IMR-90 (cell line): Measurements from ENCODE around the gene NRXN2. TPM values are rescaled to one million over a fixed set of nuclear protein-coding genes. Genes with fewer than 3 reads are reported as not detected.

ENCODE experiments used
- ATAC-seq: fragments of 200-7000 bp; cut with Tn5 transposase; 2 replicates; pipeline ENCODE4 v1.9.1; 2020; ENCODE audit warnings: low read depth, mild to moderate bottlenecking, moderate library complexity
- BruUV-seq: library from RNA; stranded (reverse); fragments of 400-500 nt; replicated peaks from 2 replicates; lab custom pipeline; 2021; lab: Mats Ljungman, UMichigan
- CTCF ChIA-PET: fragments of 300-600 bp; formaldehyde crosslinking; extraction: SDS; loops from one replicate; lab custom pipeline; 2021; ENCODE audit warnings: antibody characterized with exemption; lab: Yijun Ruan, JAX
- POLR2A ChIA-PET: fragments of 300-600 bp; sonication (Branson Sonifier 250); formaldehyde crosslinking; loops from one replicate; lab custom pipeline; 2022; ENCODE audit warnings: antibody characterized with exemption; ENCODE audit not compliant: unreplicated experiment; lab: Charles Lee
- DNase-seq: peaks from one replicate; pipeline ENCODE4 v3.0.0; 2013
- H2AFZ ChIP-seq: replicated peaks from 2 replicates; pipeline ENCODE3; 2013; ENCODE audit warnings: low read length, mild to moderate bottlenecking; ENCODE audit not compliant: poor library complexity
- H2AK5ac ChIP-seq: 2 replicates; pipeline ENCODE4 v1.6.1; 2013; ENCODE audit warnings: low read depth, low read length, inconsistent platforms
- H2AK9ac ChIP-seq: replicated peaks from 2 replicates; pipeline ENCODE3; 2013; ENCODE audit warnings: mild to moderate bottlenecking, low read depth, low read length, moderate library complexity; ENCODE audit not compliant: poor library complexity
- H2BK120ac ChIP-seq: 2 replicates; pipeline ENCODE4 v1.6.1; 2013; ENCODE audit warnings: low read depth, low read length, inconsistent platforms
- H2BK15ac ChIP-seq: 3 replicates; pipeline ENCODE4 v1.6.1; 2013; ENCODE audit warnings: low read depth, low read length, inconsistent platforms
- H2BK20ac ChIP-seq: 2 replicates; pipeline ENCODE4 v1.6.1; 2013; ENCODE audit warnings: low read depth, mild to moderate bottlenecking, inconsistent platforms, low read length, moderate library complexity
- H2BK5ac ChIP-seq: 2 replicates; pipeline ENCODE4 v1.6.1; 2013; ENCODE audit warnings: mild to moderate bottlenecking, low read depth, low read length, inconsistent platforms; ENCODE audit not compliant: poor library complexity, severe bottlenecking
- H3K14ac ChIP-seq: replicated peaks from 2 replicates; pipeline ENCODE4 v1.6.1; 2013; ENCODE audit warnings: low read depth, low read length, inconsistent platforms
- H3K18ac ChIP-seq: 2 replicates; pipeline ENCODE4 v1.6.1; 2013; ENCODE audit warnings: low read depth, low read length, control low read depth
- H3K23ac ChIP-seq: 2 replicates; pipeline ENCODE4 v1.6.1; 2013; ENCODE audit warnings: low read depth, low read length, inconsistent platforms
- H3K27ac ChIP-seq: 2 replicates; pipeline ENCODE4 v1.5.1; 2013; ENCODE audit warnings: mild to moderate bottlenecking, control low read depth, low read length; ENCODE audit not compliant: insufficient read depth
- H3K27me3 ChIP-seq: 2 replicates; pipeline ENCODE4 v1.6.1; 2013; ENCODE audit warnings: low read length; ENCODE audit not compliant: control insufficient read depth, insufficient read depth
- H3K36me3 ChIP-seq: 2 replicates; pipeline ENCODE4 v1.6.1; 2013; ENCODE audit warnings: low read length, mixed read lengths; ENCODE audit not compliant: control insufficient read depth, insufficient read depth
- H3K4ac ChIP-seq: 2 replicates; pipeline ENCODE4 v1.6.1; 2013; ENCODE audit warnings: low read depth, low read length, inconsistent platforms
- H3K4me1 ChIP-seq: 2 replicates; pipeline ENCODE4 v1.6.1; 2013; ENCODE audit warnings: low read length, mixed read lengths; ENCODE audit not compliant: control insufficient read depth, insufficient read depth
- H3K4me2 ChIP-seq: 2 replicates; pipeline ENCODE4 v1.6.1; 2013; ENCODE audit warnings: low read depth, mild to moderate bottlenecking, control low read depth, low read length, moderate library complexity
- H3K4me3 ChIP-seq: 2 replicates; pipeline ENCODE4 v1.5.1; 2013; ENCODE audit warnings: low read depth, mild to moderate bottlenecking, control low read depth, low read length, moderate library complexity; ENCODE audit not compliant: insufficient read depth
- H3K56ac ChIP-seq: 2 replicates; pipeline ENCODE4 v1.6.1; 2013; ENCODE audit warnings: low read length, inconsistent platforms; ENCODE audit not compliant: insufficient read depth; ENCODE audit errors: extremely low read depth
- H3K79me1 ChIP-seq, 2 experiments: 2 replicates each; pipeline ENCODE4 v1.6.1; 2013; ENCODE audit warnings: low read length in 2 of 2, inconsistent platforms in 1 of 2, low read depth in 1 of 2
- H3K9ac ChIP-seq: 2 replicates; pipeline ENCODE4 v1.6.1; 2013; ENCODE audit warnings: low read depth, low read length, control low read depth
- H3K9me1 ChIP-seq: 2 replicates; pipeline ENCODE4 v1.6.1; 2013; ENCODE audit warnings: low read length, inconsistent platforms; ENCODE audit not compliant: insufficient read depth
- H3K9me3 ChIP-seq: 2 replicates; pipeline ENCODE4 v1.6.1; 2013; ENCODE audit warnings: low read length; ENCODE audit not compliant: control insufficient read depth, insufficient read depth
- H4K20me1 ChIP-seq: 2 replicates; pipeline ENCODE4 v1.6.1; 2013; ENCODE audit warnings: low read length, inconsistent platforms; ENCODE audit not compliant: insufficient read depth
- H4K5ac ChIP-seq: 2 replicates; pipeline ENCODE4 v1.6.1; 2013; ENCODE audit warnings: mild to moderate bottlenecking, low read depth, low read length, control low read depth
- H4K8ac ChIP-seq, 2 experiments: 2 replicates each; pipeline ENCODE4 v1.6.1; 2013; ENCODE audit warnings: low read depth in 2 of 2, low read length in 2 of 2, control low read depth in 1 of 2, inconsistent platforms in 1 of 2
- H4K91ac ChIP-seq: 2 replicates; pipeline ENCODE4 v1.6.1; 2013; ENCODE audit warnings: low read depth, low read length, inconsistent platforms; ENCODE audit not compliant: insufficient read depth
- CEBPB ChIP-seq: IDR thresholded peaks from 2 replicates; pipeline ENCODE4 v1.6.1; 2012; ENCODE audit warnings: low read depth, low read length, improper control_type of control experiment
- CTCF ChIP-seq: conservative IDR thresholded peaks from 2 replicates; pipeline ENCODE4 v1.5.1; 2012; ENCODE audit warnings: mild to moderate bottlenecking, low read depth, low read length, improper control_type of control experiment
- ELK1 ChIP-seq: fragments of 150-350 bp; IDR thresholded peaks from 2 replicates; pipeline ENCODE4 v1.6.1; 2016; ENCODE audit warnings: low read depth, mild to moderate bottlenecking, low read length, moderate library complexity, borderline replicate concordance
- FOS ChIP-seq: fragments of 150-350 bp; IDR thresholded peaks from 2 replicates; pipeline ENCODE4 v1.6.1; 2016; ENCODE audit warnings: low read depth, low read length
- RAD21 ChIP-seq: IDR thresholded peaks from 2 replicates; pipeline ENCODE4 v1.6.1; 2012; ENCODE audit warnings: low read length, improper control_type of control experiment
- RFX5 ChIP-seq: IDR thresholded peaks from 2 replicates; pipeline ENCODE4 v1.8.0; 2012; ENCODE audit warnings: low read depth, mild to moderate bottlenecking, low read length, moderate library complexity
- USF2 ChIP-seq: fragments of 150-350 bp; IDR thresholded peaks from 2 replicates; pipeline ENCODE4 v1.6.1; 2017; ENCODE audit warnings: mild to moderate bottlenecking, antibody characterized with exemption, low read length, low read depth
- WGBS, 2 experiments: methylation state at CpG; one replicate each; pipeline versions ENCODE4 v1.1.5 to v1.1.7; 2013; ENCODE audit warnings: missing lambda C conversion rate in 2 of 2; ENCODE audit not compliant: insufficient read length in 1 of 2; ENCODE audit errors: extremely low coverage in 2 of 2; 5-methylcytosine and 5-hydroxymethylcytosine counted together
- dilution Hi-C: fragments of 300-500 bp; cut with HindIII; formaldehyde crosslinking; loops from one replicate; pipeline ENCODE4 v1.14.3; 2018; ENCODE audit warnings: low sequenced_read_pairs; ENCODE audit not compliant: unreplicated experiment
- in situ Hi-C: fragments of 300-500 bp; cut with MboI; formaldehyde crosslinking; loops from 3 replicates; pipeline ENCODE4 v1.14.3; 2019; ENCODE audit warnings: low sequenced_read_pairs, inconsistent platforms, mixed read lengths
- intact Hi-C: fragments of 100-400 bp; cut with micrococcal nuclease; formaldehyde crosslinking; loops from 2 replicates; pipeline ENCODE4 v1.10.0; 2022
- polyA plus RNA-seq, 3 experiments: library from polyadenylated mRNA; depleted of rRNA; stranded (reverse); fragments of >200 nt; gene quantifications; 2 replicates each; pipeline ENCODE4 v1.2.3, GENCODE V29; 2012; ENCODE audit warnings: low replicate concordance in 1 of 3
- total RNA-seq: library from RNA; depleted of rRNA; stranded (reverse); fragments of >200 nt; gene quantifications from 2 replicates; pipeline ENCODE4 v1.2.3, GENCODE V29; 2012

The NRXN2 gene
- total and polyA plus RNA-seq, 2 of the 4 experiments (the other 2 are of a cell fraction): 0.18 to 0.22 TPM

- Histone ChIP-seq H3K14ac (no peak overlapping the region), H4K8ac (no peak overlapping the region), H4K20me1 (no peaks in the 10 kb centered on the region), H3K23ac (no peak overlapping the region), H3K9ac (no peak overlapping the region), H4K5ac (no peak overlapping the region), H3K27me3 (peaks cover 45% of the 10 kb centered on the region), H2AK9ac (no peak overlapping the region), H2BK120ac (no peak overlapping the region), H4K91ac (no peak overlapping the region), H3K4me1 (no peaks in the 10 kb centered on the region), H2AK5ac (no peak overlapping the region), H3K79me1 (no peaks in the 10 kb centered on the region), H3K4ac (no peak overlapping the region), H3K18ac (no peak overlapping the region), H3K56ac (no peak overlapping the region), H2BK20ac (no peak overlapping the region), H3K4me3 (no peak overlapping the region), H2BK5ac (no peak overlapping the region), H3K9me1 (no peaks in the 10 kb centered on the region), H3K27ac (no peak overlapping the region), H3K9me3 (no peaks in the 10 kb centered on the region), H2AFZ (no peak overlapping the region), H2BK15ac (no peak overlapping the region), H3K4me2 (no peak overlapping the region), H3K36me3 (no peaks in the 10 kb centered on the region)
- ATAC-seq (no peak), DNase-seq (no peak)
- ChIA-PET CTCF (no interaction called here), POLR2A (no interaction called here)
- intact Hi-C loops: no loop called here
- in situ Hi-C loops: no loop called here
- BruUV-seq: no TSS peak
- 75% methylated on average over 2 of the region's 10 CpGs; no CpG with 5 or more reads in 1 of the 2 experiments for WGBS, 2 experiments
- dilution Hi-C loops: no loop called here
- no peak for TF ChIP-seq FOS
- no peak for TF ChIP-seq ELK1
- TF ChIP-seq RAD21: no peak
- no peak for TF ChIP-seq RFX5
- TF ChIP-seq CTCF: no peak
- TF ChIP-seq USF2: no peak
- TF ChIP-seq CEBPB: no peak
Measured at GRCh38 chr11:64603411-64604110, 119.4 kb downstream of the NRXN2 start.
